Endothelial cell of umbilical vein (primary cell): ENCODE measurements around the gene ALPL.

ENCODE experiments used
- EZH2 ChIP-seq: IDR thresholded peaks from 2 replicates; pipeline ENCODE4 v1.6.1; 2012; ENCODE audit warnings: borderline replicate concordance, low read depth, mild to moderate bottlenecking, moderate library complexity, low read length, inconsistent platforms; ENCODE audit not compliant: severe bottlenecking
- FOS ChIP-seq: IDR thresholded peaks from 2 replicates; pipeline ENCODE4 v1.6.1; 2011; ENCODE audit warnings: mild to moderate bottlenecking, low read length, moderate library complexity, borderline replicate concordance; ENCODE audit not compliant: insufficient read depth
- GATA2 ChIP-seq: IDR thresholded peaks from 2 replicates; pipeline ENCODE4 v1.7.0; 2011; ENCODE audit warnings: low read depth, mild to moderate bottlenecking, moderate library complexity, mixed read lengths, low read length; ENCODE audit not compliant: insufficient read length, insufficient read depth
- JUN ChIP-seq: IDR thresholded peaks from 2 replicates; pipeline ENCODE4 v1.6.1; 2011; ENCODE audit warnings: borderline replicate concordance, low read depth; ENCODE audit not compliant: insufficient read length, insufficient read depth
- MYC ChIP-seq: IDR thresholded peaks from one replicate; pipeline ENCODE4 v1.6.1; 2011; ENCODE audit warnings: mild to moderate bottlenecking, low read depth, low read length
- POLR2A ChIP-seq: IDR thresholded peaks from 2 replicates; pipeline ENCODE4 v1.6.1; 2012; ENCODE audit warnings: low read depth, mild to moderate bottlenecking, control low read depth, low read length
- POLR2AphosphoS5 ChIP-seq: IDR thresholded peaks from 2 replicates; pipeline ENCODE4 v1.6.1; 2012; ENCODE audit warnings: low read depth, mild to moderate bottlenecking, control low read depth, low read length, moderate library complexity; ENCODE audit not compliant: insufficient read depth
- TF ChIP-seq, protein P1 (sequence below), 2 donors: IDR thresholded peaks; 1 replicate in 1 of 2; 2 replicates in 1 of 2; pipeline ENCODE4 v1.5.1; 2011; ENCODE audit warnings: low read length in 2 of 2, mild to moderate bottlenecking in 2 of 2, moderate library complexity in 2 of 2, control low read depth in 1 of 2, inconsistent platforms in 1 of 2, low read depth in 1 of 2; ENCODE audit not compliant: insufficient read depth in 1 of 2; ENCODE audit errors: extremely low read depth in 1 of 2
- TF ChIP-seq, protein P2 (sequence below): IDR thresholded peaks from 2 replicates; pipeline ENCODE4 v1.6.1; 2011; ENCODE audit not compliant: insufficient read depth, insufficient read length

DNA sequence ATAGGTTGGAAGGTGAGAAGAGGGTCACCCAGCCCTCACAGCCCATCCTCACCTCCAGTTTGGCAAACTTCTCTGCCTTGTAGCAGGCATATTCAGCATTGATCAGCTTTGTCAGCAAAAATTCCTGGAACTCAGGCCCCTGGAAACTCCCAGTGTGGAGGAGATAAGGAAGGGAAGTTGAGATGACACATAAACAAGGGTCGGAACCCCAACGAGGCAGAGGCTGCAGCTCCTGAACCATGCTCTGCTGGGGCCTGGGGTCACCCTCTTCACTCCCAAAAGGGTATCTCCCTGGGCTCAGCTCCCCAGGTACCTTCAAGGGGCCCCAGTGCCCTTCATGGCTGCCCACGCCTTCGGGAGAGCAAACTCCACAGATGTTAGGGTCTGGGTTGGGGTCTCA lies 99.6 kb downstream of the ALPL start:
- TF ChIP-seq, protein P1, sequence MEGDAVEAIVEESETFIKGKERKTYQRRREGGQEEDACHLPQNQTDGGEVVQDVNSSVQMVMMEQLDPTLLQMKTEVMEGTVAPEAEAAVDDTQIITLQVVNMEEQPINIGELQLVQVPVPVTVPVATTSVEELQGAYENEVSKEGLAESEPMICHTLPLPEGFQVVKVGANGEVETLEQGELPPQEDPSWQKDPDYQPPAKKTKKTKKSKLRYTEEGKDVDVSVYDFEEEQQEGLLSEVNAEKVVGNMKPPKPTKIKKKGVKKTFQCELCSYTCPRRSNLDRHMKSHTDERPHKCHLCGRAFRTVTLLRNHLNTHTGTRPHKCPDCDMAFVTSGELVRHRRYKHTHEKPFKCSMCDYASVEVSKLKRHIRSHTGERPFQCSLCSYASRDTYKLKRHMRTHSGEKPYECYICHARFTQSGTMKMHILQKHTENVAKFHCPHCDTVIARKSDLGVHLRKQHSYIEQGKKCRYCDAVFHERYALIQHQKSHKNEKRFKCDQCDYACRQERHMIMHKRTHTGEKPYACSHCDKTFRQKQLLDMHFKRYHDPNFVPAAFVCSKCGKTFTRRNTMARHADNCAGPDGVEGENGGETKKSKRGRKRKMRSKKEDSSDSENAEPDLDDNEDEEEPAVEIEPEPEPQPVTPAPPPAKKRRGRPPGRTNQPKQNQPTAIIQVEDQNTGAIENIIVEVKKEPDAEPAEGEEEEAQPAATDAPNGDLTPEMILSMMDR (IDR thresholded peaks at IDR 0.05; ENCODE audit: extremely low read depth in 1 of 2, insufficient read depth in 1 of 2, low read depth in 1 of 2, low read length in 2 of 2), result no peak
- no peak for TF ChIP-seq POLR2AphosphoS5
- TF ChIP-seq, protein P2, sequence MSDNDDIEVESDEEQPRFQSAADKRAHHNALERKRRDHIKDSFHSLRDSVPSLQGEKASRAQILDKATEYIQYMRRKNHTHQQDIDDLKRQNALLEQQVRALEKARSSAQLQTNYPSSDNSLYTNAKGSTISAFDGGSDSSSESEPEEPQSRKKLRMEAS, result no peak
- TF ChIP-seq POLR2A, result no peak
- TF ChIP-seq EZH2, result no peak
- no peak for TF ChIP-seq MYC
- TF ChIP-seq GATA2, result no peak
- TF ChIP-seq FOS, result no peak
- TF ChIP-seq JUN, result no peak
